GM12878 (cell line): Measurements from ENCODE around the gene SLC12A9. TPM values are rescaled to one million over a fixed set of nuclear protein-coding genes. Genes with fewer than 3 reads are reported as not detected.

Experiments used
- ATAC-seq: fragments of 200-7000 bp; cut with Tn5 transposase; 3 replicates; pipeline ENCODE4 v1.9.1; 2020; ENCODE audit warnings: mild to moderate bottlenecking, moderate library complexity
- BruUV-seq: library from RNA; stranded (reverse); fragments of 400-500 nt; replicated peaks from 2 replicates; lab custom pipeline; 2021; lab: Mats Ljungman, UMichigan
- CTCF ChIA-PET: fragments of 300-600 bp; sonication (Branson Sonifier 250); formaldehyde crosslinking; extraction: SDS; loops from one replicate; lab custom pipeline; 2021; ENCODE audit warnings: inconsistent platforms; lab: Yijun Ruan, JAX
- POLR2A ChIA-PET: fragments of 350-600 bp; formaldehyde crosslinking; extraction: SDS; loops from one replicate; lab custom pipeline; 2021; ENCODE audit warnings: inconsistent platforms; lab: Charles Lee
- RAD21 ChIA-PET: fragments of 300-600 bp; sonication (Branson Sonifier 250); formaldehyde crosslinking; loops from one replicate; lab custom pipeline; 2023; ENCODE audit warnings: antibody characterized with exemption; ENCODE audit not compliant: unreplicated experiment; lab: Charles Lee
- SMC1A ChIA-PET: fragments of 300-600 bp; sonication (Branson Sonifier 250); formaldehyde crosslinking; loops from one replicate; lab custom pipeline; 2023; ENCODE audit not compliant: unreplicated experiment, uncharacterized antibody; lab: Charles Lee
- DNase-seq: peaks from one replicate; pipeline ENCODE4 v3.0.0-alpha.2; 2011; ENCODE audit warnings: low read depth, low spot score
- FAIRE-seq: peaks from 3 replicates; lab custom pipeline; 2011; peaks lifted over from hg19 to GRCh38; lab: Jason Lieb, UNC
- H2AFZ ChIP-seq: 2 replicates; pipeline ENCODE4 v1.6.0; 2011; ENCODE audit warnings: low read depth, low read length, control low read depth; ENCODE audit not compliant: control insufficient read depth
- H3K27ac ChIP-seq: 2 replicates; pipeline ENCODE4 v1.5.1; 2011; ENCODE audit warnings: control low read depth; ENCODE audit not compliant: control insufficient read depth, insufficient read depth
- H3K27me3 ChIP-seq, 2 experiments: replicated peaks in 1 of 2; 2 replicates each; pipeline versions ENCODE4 v1.6.0 to v1.6.1; 2011; ENCODE audit warnings: low read length in 1 of 2; ENCODE audit not compliant: control insufficient read depth in 2 of 2, insufficient read depth in 2 of 2
- H3K36me3 ChIP-seq, 2 experiments: 2 replicates each; pipeline ENCODE4 v1.5.1; 2011; ENCODE audit warnings: low read length in 1 of 2; ENCODE audit not compliant: control insufficient read depth in 2 of 2, insufficient read depth in 2 of 2
- H3K4me1 ChIP-seq: 2 replicates; pipeline ENCODE4 v1.6.1; 2011; ENCODE audit warnings: mild to moderate bottlenecking, low read length, moderate library complexity, mixed read lengths; ENCODE audit not compliant: control insufficient read depth, insufficient read depth
- H3K4me2 ChIP-seq: 2 replicates; pipeline ENCODE4 v1.6.0; 2011; ENCODE audit warnings: control low read depth; ENCODE audit not compliant: control insufficient read depth, insufficient read depth
- H3K4me3 ChIP-seq: fragments of 200-600 bp; sonication (generic); 2 replicates; pipeline ENCODE4 v1.5.1; 2016
- H3K79me2 ChIP-seq: 2 replicates; pipeline ENCODE4 v1.6.0; 2011; ENCODE audit warnings: low read length; ENCODE audit not compliant: control insufficient read depth, insufficient read depth
- H3K9ac ChIP-seq: 2 replicates; pipeline ENCODE4 v1.8.0; 2011; ENCODE audit warnings: low read length, control low read depth, mixed read lengths; ENCODE audit not compliant: control insufficient read depth, insufficient read depth
- H3K9me3 ChIP-seq: replicated peaks from 3 replicates; pipeline ENCODE4 v1.5.1; 2011; ENCODE audit warnings: mild to moderate bottlenecking, low read length; ENCODE audit not compliant: control insufficient read depth, insufficient read depth
- H4K20me1 ChIP-seq: 2 replicates; pipeline ENCODE4 v1.6.0; 2011; ENCODE audit not compliant: control insufficient read depth, insufficient read depth
- ESRRA ChIP-seq: IDR thresholded peaks from 2 replicates; pipeline ENCODE4 v1.6.1; 2012; ENCODE audit warnings: mild to moderate bottlenecking, low read length, improper control_type of control experiment
- IKZF1 ChIP-seq: fragments of 450-650 bp; conservative IDR thresholded peaks from 2 replicates; pipeline ENCODE4 v1.6.1; 2017; ENCODE audit warnings: antibody characterized with exemption, mild to moderate bottlenecking
- IKZF2 ChIP-seq, 2 experiments: fragments of 450-650 bp; IDR thresholded peaks; 2 replicates each; pipeline ENCODE4 v1.6.1; 2017; ENCODE audit warnings: mild to moderate bottlenecking in 2 of 2, moderate library complexity in 2 of 2
- IRF4 ChIP-seq: IDR thresholded peaks from 2 replicates; pipeline ENCODE4 v1.6.1; 2011; ENCODE audit warnings: low read depth, low read length
- JUNB ChIP-seq: IDR thresholded peaks from 2 replicates; pipeline ENCODE4 v1.6.1; 2016; ENCODE audit warnings: antibody characterized with exemption, mild to moderate bottlenecking
- MYC ChIP-seq: IDR thresholded peaks from 2 replicates; pipeline ENCODE4 v1.6.1; 2011; ENCODE audit warnings: mild to moderate bottlenecking, low read length, moderate library complexity, inconsistent platforms; ENCODE audit not compliant: insufficient read depth, insufficient replicate concordance, insufficient read length, severe bottlenecking
- NBN ChIP-seq: fragments of 450-650 bp; IDR thresholded peaks from 2 replicates; pipeline ENCODE4 v1.6.1; 2016
- NR2C1 ChIP-seq: fragments of 450-650 bp; IDR thresholded peaks from 2 replicates; pipeline ENCODE4 v1.6.1; 2017; ENCODE audit warnings: antibody characterized with exemption, mild to moderate bottlenecking, moderate library complexity
- RFX5 ChIP-seq: IDR thresholded peaks from 2 replicates; pipeline ENCODE4 v1.6.1; 2011; ENCODE audit warnings: low read depth, low read length, improper control_type of control experiment
- ZSCAN29 ChIP-seq: fragments of 450-650 bp; IDR thresholded peaks from 2 replicates; pipeline ENCODE4 v1.6.1; 2017; ENCODE audit warnings: mild to moderate bottlenecking, moderate library complexity
- WGBS: methylation state at CpG from one replicate; pipeline ENCODE4 v1.1.6; 2016; ENCODE audit warnings: low lambda C conversion rate; ENCODE audit not compliant: insufficient replicate concordance, insufficient coverage; ENCODE audit errors: missing lambda C conversion rate; 5-methylcytosine and 5-hydroxymethylcytosine counted together
- in situ Hi-C: fragments of 300-500 bp; cut with MboI; formaldehyde crosslinking; loops from 9 replicates; pipeline ENCODE4 v1.14.3; 2018; ENCODE audit warnings: mixed read lengths
- intact Hi-C: fragments of 100-400 bp; cut with micrococcal nuclease; formaldehyde crosslinking; loops from one replicate; pipeline ENCODE4 v1.14.2; 2022; ENCODE audit not compliant: unreplicated experiment
- polyA plus RNA-seq, 11 experiments: library from polyadenylated mRNA; depleted of rRNA in 4 of 11; unstranded in 6 of 11; stranded (reverse) in 5 of 11; fragments of >200 nt; fragmentation: Nextera tagmentation in 4 of 11; fragmentation: Illumina TruSeq in 1 of 11; extraction: Ambion mirVana in 4 of 11; extraction: Trizol in 1 of 11; gene quantifications; 1 replicate in 1 of 11; 2 replicates in 10 of 11; pipeline versions ENCODE4 v1.2.1 to v1.2.3, GENCODE V29; 2011 to 2016; ENCODE audit warnings: inconsistent platforms in 2 of 11, missing spikeins in 2 of 11, low read depth in 1 of 11
- total RNA-seq, 4 experiments: library from RNA; depleted of rRNA in 3 of 4; stranded (reverse); fragments of >200 nt in 3 of 4; fragmentation: Illumina TruSeq in 1 of 4; extraction: Trizol in 1 of 4; gene quantifications; 2 replicates each; pipeline versions ENCODE4 v1.2.1 to v1.2.3, GENCODE V29; 2013 to 2021
- TF ChIP-seq, protein P1 (sequence below): fragments of 450-650 bp; IDR thresholded peaks from 2 replicates; pipeline ENCODE4 v1.6.1; 2017; ENCODE audit warnings: low read depth, mild to moderate bottlenecking, moderate library complexity
- TF ChIP-seq, protein P2 (sequence below): fragments of 450-650 bp; IDR thresholded peaks from 2 replicates; pipeline ENCODE4 v1.6.1; 2017; ENCODE audit warnings: mild to moderate bottlenecking
- TF ChIP-seq, protein P3 (sequence below): fragments of 450-650 bp; IDR thresholded peaks from 2 replicates; pipeline ENCODE4 v1.6.1; 2017; ENCODE audit warnings: mild to moderate bottlenecking, moderate library complexity
- TF ChIP-seq, protein P4 (sequence below): fragments of 450-650 bp; formaldehyde crosslinking; IDR thresholded peaks from 2 replicates; pipeline ENCODE4 v1.4.0; 2020; ENCODE audit warnings: mild to moderate bottlenecking, moderate library complexity

SLC12A9 gene
- total and polyA plus RNA-seq, 10 of the 15 experiments (the other 5 are each of a cell fraction or from before 2014, with no cell fraction given): 0.24 to 18.5 (median 9.4) TPM

DNA sequence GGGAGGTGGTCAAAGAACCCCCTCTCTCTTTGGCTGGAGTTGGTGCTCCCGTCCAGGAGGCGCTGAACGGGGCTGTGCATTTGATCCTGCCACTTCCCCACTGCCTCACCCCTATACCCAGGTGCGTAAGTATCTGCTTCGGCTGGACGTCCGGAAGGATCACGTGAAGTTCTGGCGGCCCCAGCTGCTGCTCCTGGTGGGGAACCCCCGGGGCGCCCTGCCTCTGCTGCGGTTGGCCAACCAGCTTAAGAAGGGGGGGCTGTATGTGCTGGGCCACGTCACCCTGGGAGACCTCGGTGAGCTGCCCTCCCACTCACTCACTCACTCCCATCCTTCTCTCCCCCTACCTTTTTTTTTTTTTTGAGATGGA lies 9.1 kb downstream of the SLC12A9 start:
- ChIA-PET RAD21 (interaction anchor here (0.9 kb wide), 1 partner anchor 9 kb away, joined by 3 read pairs; the partner anchor contains the start of gene SLC12A9), CTCF (interaction anchor here (0.7 kb wide), 1 partner anchor 9 kb away, joined by 4 read pairs; the partner anchor contains the start of gene SLC12A9), SMC1A (no interaction called here), POLR2A (interaction anchor here (0.5 to 1.3 kb wide), 4 partner anchors 13 to 342 kb away, joined by 3 to 7 read pairs (median 4); partner anchors contain the start of gene SRRT)
- ATAC-seq (no peak), FAIRE-seq (no peak), DNase-seq (no peak)
- H3K36me3 ChIP-seq: peaks cover 4 to 8% of the 10 kb centered on the region in 2 experiments; a peak in 3 of 4 replicates
- BruUV-seq: no TSS peak
- intact Hi-C loops: no loop called here
- no peaks in the 10 kb centered on the region for H3K9me3 ChIP-seq
- H3K4me1 ChIP-seq: peaks cover 1% of the 10 kb centered on the region
- WGBS: 88% methylated on average over 10 of the region's 14 CpGs
- peaks cover 1% of the 10 kb centered on the region; the same call in 1 of the 2 replicates for H3K79me2 ChIP-seq
- in situ Hi-C loops: no loop called here
- H3K27ac ChIP-seq: no peak overlapping the region
- H3K4me2 ChIP-seq: no peak overlapping the region
- H3K27me3 ChIP-seq: no peaks in the 10 kb centered on the region
- H3K4me3 ChIP-seq: no peak overlapping the region
- H3K9ac ChIP-seq: no peak overlapping the region
- H2AFZ ChIP-seq: no peak overlapping the region
- H4K20me1 ChIP-seq: no peaks in the 10 kb centered on the region
- TF ChIP-seq IKZF2 (IDR thresholded peaks at IDR 0.05) (no peak), IKZF1 (no peak), NBN (no peak), MYC (no peak), NR2C1 (no peak), IRF4 (no peak), RFX5 (no peak), ESRRA (no peak), ZSCAN29 (no peak), JUNB (no peak)
- TF ChIP-seq, protein P1, sequence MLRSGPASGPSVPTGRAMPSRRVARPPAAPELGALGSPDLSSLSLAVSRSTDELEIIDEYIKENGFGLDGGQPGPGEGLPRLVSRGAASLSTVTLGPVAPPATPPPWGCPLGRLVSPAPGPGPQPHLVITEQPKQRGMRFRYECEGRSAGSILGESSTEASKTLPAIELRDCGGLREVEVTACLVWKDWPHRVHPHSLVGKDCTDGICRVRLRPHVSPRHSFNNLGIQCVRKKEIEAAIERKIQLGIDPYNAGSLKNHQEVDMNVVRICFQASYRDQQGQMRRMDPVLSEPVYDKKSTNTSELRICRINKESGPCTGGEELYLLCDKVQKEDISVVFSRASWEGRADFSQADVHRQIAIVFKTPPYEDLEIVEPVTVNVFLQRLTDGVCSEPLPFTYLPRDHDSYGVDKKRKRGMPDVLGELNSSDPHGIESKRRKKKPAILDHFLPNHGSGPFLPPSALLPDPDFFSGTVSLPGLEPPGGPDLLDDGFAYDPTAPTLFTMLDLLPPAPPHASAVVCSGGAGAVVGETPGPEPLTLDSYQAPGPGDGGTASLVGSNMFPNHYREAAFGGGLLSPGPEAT: no peak
- TF ChIP-seq, protein P2, sequence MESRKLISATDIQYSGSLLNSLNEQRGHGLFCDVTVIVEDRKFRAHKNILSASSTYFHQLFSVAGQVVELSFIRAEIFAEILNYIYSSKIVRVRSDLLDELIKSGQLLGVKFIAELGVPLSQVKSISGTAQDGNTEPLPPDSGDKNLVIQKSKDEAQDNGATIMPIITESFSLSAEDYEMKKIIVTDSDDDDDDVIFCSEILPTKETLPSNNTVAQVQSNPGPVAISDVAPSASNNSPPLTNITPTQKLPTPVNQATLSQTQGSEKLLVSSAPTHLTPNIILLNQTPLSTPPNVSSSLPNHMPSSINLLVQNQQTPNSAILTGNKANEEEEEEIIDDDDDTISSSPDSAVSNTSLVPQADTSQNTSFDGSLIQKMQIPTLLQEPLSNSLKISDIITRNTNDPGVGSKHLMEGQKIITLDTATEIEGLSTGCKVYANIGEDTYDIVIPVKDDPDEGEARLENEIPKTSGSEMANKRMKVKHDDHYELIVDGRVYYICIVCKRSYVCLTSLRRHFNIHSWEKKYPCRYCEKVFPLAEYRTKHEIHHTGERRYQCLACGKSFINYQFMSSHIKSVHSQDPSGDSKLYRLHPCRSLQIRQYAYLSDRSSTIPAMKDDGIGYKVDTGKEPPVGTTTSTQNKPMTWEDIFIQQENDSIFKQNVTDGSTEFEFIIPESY: no peak
- TF ChIP-seq, protein P3, sequence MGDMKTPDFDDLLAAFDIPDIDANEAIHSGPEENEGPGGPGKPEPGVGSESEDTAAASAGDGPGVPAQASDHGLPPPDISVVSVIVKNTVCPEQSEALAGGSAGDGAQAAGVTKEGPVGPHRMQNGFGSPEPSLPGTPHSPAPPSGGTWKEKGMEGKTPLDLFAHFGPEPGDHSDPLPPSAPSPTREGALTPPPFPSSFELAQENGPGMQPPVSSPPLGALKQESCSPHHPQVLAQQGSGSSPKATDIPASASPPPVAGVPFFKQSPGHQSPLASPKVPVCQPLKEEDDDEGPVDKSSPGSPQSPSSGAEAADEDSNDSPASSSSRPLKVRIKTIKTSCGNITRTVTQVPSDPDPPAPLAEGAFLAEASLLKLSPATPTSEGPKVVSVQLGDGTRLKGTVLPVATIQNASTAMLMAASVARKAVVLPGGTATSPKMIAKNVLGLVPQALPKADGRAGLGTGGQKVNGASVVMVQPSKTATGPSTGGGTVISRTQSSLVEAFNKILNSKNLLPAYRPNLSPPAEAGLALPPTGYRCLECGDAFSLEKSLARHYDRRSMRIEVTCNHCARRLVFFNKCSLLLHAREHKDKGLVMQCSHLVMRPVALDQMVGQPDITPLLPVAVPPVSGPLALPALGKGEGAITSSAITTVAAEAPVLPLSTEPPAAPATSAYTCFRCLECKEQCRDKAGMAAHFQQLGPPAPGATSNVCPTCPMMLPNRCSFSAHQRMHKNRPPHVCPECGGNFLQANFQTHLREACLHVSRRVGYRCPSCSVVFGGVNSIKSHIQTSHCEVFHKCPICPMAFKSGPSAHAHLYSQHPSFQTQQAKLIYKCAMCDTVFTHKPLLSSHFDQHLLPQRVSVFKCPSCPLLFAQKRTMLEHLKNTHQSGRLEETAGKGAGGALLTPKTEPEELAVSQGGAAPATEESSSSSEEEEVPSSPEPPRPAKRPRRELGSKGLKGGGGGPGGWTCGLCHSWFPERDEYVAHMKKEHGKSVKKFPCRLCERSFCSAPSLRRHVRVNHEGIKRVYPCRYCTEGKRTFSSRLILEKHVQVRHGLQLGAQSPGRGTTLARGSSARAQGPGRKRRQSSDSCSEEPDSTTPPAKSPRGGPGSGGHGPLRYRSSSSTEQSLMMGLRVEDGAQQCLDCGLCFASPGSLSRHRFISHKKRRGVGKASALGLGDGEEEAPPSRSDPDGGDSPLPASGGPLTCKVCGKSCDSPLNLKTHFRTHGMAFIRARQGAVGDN: no peak
- TF ChIP-seq, protein P4, sequence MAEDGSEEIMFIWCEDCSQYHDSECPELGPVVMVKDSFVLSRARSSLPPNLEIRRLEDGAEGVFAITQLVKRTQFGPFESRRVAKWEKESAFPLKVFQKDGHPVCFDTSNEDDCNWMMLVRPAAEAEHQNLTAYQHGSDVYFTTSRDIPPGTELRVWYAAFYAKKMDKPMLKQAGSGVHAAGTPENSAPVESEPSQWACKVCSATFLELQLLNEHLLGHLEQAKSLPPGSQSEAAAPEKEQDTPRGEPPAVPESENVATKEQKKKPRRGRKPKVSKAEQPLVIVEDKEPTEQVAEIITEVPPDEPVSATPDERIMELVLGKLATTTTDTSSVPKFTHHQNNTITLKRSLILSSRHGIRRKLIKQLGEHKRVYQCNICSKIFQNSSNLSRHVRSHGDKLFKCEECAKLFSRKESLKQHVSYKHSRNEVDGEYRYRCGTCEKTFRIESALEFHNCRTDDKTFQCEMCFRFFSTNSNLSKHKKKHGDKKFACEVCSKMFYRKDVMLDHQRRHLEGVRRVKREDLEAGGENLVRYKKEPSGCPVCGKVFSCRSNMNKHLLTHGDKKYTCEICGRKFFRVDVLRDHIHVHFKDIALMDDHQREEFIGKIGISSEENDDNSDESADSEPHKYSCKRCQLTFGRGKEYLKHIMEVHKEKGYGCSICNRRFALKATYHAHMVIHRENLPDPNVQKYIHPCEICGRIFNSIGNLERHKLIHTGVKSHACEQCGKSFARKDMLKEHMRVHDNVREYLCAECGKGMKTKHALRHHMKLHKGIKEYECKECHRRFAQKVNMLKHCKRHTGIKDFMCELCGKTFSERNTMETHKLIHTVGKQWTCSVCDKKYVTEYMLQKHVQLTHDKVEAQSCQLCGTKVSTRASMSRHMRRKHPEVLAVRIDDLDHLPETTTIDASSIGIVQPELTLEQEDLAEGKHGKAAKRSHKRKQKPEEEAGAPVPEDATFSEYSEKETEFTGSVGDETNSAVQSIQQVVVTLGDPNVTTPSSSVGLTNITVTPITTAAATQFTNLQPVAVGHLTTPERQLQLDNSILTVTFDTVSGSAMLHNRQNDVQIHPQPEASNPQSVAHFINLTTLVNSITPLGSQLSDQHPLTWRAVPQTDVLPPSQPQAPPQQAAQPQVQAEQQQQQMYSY (CRISPR knock-in tag): no peak
